ENCODE data around the gene TCF20. TPM values are rescaled to one million over a fixed set of nuclear protein-coding genes. Genes with fewer than 3 reads are reported as not detected.

TCF20 gene
- polyA plus RNA-seq, 1 of the 3 experiments (the other 2 are of a cell fraction) = 8.5 TPM

DNA sequence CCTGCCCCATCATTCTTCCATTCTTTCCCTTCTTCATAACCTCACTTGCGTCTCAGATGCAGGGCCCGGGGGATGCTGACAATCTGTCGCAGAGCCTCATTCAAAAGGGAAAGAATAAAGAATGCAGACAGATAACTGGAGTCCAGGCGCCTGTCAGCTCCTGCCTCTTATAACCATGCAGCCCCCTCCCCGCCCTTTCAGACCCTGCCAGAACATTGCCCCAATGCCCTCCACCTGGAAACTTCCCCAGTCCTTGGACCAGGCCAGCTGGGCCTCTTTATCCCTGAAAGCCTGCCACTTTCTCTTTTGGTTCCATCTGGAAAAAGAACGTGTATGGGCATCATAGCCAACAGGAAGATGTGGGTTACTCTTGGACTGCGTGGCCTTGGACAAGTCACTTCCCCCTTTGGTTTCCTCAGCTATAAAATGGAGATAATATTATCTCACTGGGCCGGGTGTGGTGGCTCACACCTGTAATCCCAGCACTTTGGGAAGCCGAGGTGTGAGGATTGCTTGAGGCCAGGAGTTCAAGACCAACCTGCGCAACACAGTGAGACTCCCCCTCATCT is 2.1 kb upstream of the TCF20 start:
- TF ChIP-seq, protein P1, sequence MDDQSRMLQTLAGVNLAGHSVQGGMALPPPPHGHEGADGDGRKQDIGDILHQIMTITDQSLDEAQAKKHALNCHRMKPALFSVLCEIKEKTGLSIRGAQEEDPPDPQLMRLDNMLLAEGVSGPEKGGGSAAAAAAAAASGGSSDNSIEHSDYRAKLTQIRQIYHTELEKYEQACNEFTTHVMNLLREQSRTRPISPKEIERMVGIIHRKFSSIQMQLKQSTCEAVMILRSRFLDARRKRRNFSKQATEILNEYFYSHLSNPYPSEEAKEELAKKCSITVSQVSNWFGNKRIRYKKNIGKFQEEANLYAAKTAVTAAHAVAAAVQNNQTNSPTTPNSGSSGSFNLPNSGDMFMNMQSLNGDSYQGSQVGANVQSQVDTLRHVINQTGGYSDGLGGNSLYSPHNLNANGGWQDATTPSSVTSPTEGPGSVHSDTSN (IDR thresholded peaks at IDR 0.05) = no peak
- TF ChIP-seq MAX (IDR thresholded peaks at IDR 0.05; ENCODE audit: low read depth) = no peak
- TF ChIP-seq FOXM1 (IDR thresholded peaks at IDR 0.05; ENCODE audit: low read depth) = no peak
- TF ChIP-seq TCF12 (IDR thresholded peaks at IDR 0.05) = no peak
- TF ChIP-seq, protein P2, sequence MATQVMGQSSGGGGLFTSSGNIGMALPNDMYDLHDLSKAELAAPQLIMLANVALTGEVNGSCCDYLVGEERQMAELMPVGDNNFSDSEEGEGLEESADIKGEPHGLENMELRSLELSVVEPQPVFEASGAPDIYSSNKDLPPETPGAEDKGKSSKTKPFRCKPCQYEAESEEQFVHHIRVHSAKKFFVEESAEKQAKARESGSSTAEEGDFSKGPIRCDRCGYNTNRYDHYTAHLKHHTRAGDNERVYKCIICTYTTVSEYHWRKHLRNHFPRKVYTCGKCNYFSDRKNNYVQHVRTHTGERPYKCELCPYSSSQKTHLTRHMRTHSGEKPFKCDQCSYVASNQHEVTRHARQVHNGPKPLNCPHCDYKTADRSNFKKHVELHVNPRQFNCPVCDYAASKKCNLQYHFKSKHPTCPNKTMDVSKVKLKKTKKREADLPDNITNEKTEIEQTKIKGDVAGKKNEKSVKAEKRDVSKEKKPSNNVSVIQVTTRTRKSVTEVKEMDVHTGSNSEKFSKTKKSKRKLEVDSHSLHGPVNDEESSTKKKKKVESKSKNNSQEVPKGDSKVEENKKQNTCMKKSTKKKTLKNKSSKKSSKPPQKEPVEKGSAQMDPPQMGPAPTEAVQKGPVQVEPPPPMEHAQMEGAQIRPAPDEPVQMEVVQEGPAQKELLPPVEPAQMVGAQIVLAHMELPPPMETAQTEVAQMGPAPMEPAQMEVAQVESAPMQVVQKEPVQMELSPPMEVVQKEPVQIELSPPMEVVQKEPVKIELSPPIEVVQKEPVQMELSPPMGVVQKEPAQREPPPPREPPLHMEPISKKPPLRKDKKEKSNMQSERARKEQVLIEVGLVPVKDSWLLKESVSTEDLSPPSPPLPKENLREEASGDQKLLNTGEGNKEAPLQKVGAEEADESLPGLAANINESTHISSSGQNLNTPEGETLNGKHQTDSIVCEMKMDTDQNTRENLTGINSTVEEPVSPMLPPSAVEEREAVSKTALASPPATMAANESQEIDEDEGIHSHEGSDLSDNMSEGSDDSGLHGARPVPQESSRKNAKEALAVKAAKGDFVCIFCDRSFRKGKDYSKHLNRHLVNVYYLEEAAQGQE (IDR thresholded peaks at IDR 0.05; ENCODE audit: low read depth, low read length) = no peak
- no peak overlapping the region for H3K4me3 ChIP-seq (ENCODE audit: low read depth in 2 of 2, low read length in 1 of 2)
- no peak overlapping the region for H2AFZ ChIP-seq (ENCODE audit: low read depth)
- 95% methylated on average over 9 of the region's 10 CpGs for WGBS (ENCODE audit: low lambda C conversion rate)
- H3K4me1 ChIP-seq (ENCODE audit: control insufficient read depth in 1 of 2, insufficient read depth in 2 of 2, low read depth in 1 of 2, low read length in 1 of 2) = peaks cover 0 to 2% of the 10 kb centered on the region in 2 experiments; a peak in 2 of 4 replicates
- H3K9me2 ChIP-seq = no peaks in the 10 kb centered on the region
- H4K20me1 ChIP-seq (ENCODE audit: insufficient read depth) = peaks cover 14% of the 10 kb centered on the region
- CTCF ChIA-PET = interaction anchor here (1.6 to 1.7 kb wide), 2 partner anchors 15 to 103 kb away, joined by 4 to 5 read pairs; no protein-coding TSS in a partner anchor
- no peaks in the 10 kb centered on the region for H3K9me3 ChIP-seq
- H3K4me2 ChIP-seq = no peak overlapping the region
- no peak for DNase-seq
- H3F3A ChIP-seq (replicated peaks; ENCODE audit: insufficient read depth) = peaks cover 3% of the 10 kb centered on the region
- no peak overlapping the region for H3K9ac ChIP-seq
- H3K79me2 ChIP-seq (ENCODE audit: insufficient read depth) = peaks cover 23% of the 10 kb centered on the region
- POLR2A ChIA-PET = no interaction called here
- H3K36me3 ChIP-seq (replicated peaks in 1 of 2; ENCODE audit: control insufficient read depth in 1 of 2, insufficient read depth in 2 of 2, low read length in 1 of 2) = no peaks in the 10 kb centered on the region
- H3K27ac ChIP-seq (ENCODE audit: low read depth in 2 of 2, low read length in 1 of 2) = no peak overlapping the region
- H3K27me3 ChIP-seq (ENCODE audit: insufficient read depth) = no peaks in the 10 kb centered on the region

GRCh38 chr22:42271906-42272305 is 1.5 kb upstream of the TCF20 start:
- Histone ChIP-seq H3K9me2 (no peaks in the 10 kb centered on the region), H3K4me1 (ENCODE audit: control insufficient read depth in 1 of 2, insufficient read depth in 2 of 2, low read depth in 1 of 2, low read length in 1 of 2) (peaks cover 0 to 2% of the 10 kb centered on the region in 2 experiments; a peak in 2 of 4 replicates), H3K4me3 (ENCODE audit: low read depth in 2 of 2, low read length in 1 of 2) (no peak overlapping the region), H3F3A (replicated peaks; ENCODE audit: insufficient read depth) (peaks cover 3% of the 10 kb centered on the region), H3K79me2 (ENCODE audit: insufficient read depth) (peaks cover 29% of the 10 kb centered on the region), H3K27ac (ENCODE audit: low read depth in 2 of 2, low read length in 1 of 2) (no peak overlapping the region), H3K4me2 (no peak overlapping the region), H3K27me3 (ENCODE audit: insufficient read depth) (no peaks in the 10 kb centered on the region), H3K9ac (no peak overlapping the region), H2AFZ (ENCODE audit: low read depth) (no peak overlapping the region), H3K9me3 (no peaks in the 10 kb centered on the region), H4K20me1 (ENCODE audit: insufficient read depth) (peaks cover 20% of the 10 kb centered on the region), H3K36me3 (replicated peaks in 1 of 2; ENCODE audit: control insufficient read depth in 1 of 2, insufficient read depth in 2 of 2, low read length in 1 of 2) (no peaks in the 10 kb centered on the region)
- ChIA-PET CTCF (interaction anchor here (1.6 to 1.7 kb wide), 2 partner anchors 16 to 103 kb away, joined by 4 to 5 read pairs; no protein-coding TSS in a partner anchor), POLR2A (no interaction called here)
- DNase-seq = no peak
- 100% methylated on average over 2 of the region's 2 CpGs for WGBS (ENCODE audit: low lambda C conversion rate)
- TF ChIP-seq JUND (IDR thresholded peaks at IDR 0.05) (no peak), SMC3 (IDR thresholded peaks at IDR 0.05; ENCODE audit: low read depth, low read length) (no peak), TAF1 (IDR thresholded peaks at IDR 0.05; ENCODE audit: borderline replicate concordance, low read depth, low read length) (no peak), EZH2phosphoT487 (IDR thresholded peaks at IDR 0.05; ENCODE audit: borderline replicate concordance, low read depth) (no peak), NRF1 (IDR thresholded peaks at IDR 0.05; ENCODE audit: low read depth, low read length) (no peak), IRF3 (IDR thresholded peaks at IDR 0.05; ENCODE audit: low read depth, low read length) (no peak), POLR2AphosphoS5 (IDR thresholded peaks at IDR 0.05; ENCODE audit: low read depth, low read length) (no peak), RAD21 (IDR thresholded peaks at IDR 0.05; ENCODE audit: low read length) (no peak), RCOR1 (IDR thresholded peaks at IDR 0.05; ENCODE audit: low read length) (no peak), GATA2 (CRISPR knock-in tag; IDR thresholded peaks at IDR 0.05) (no peak), CHD2 (IDR thresholded peaks at IDR 0.05; ENCODE audit: low read length, partially characterized antibody) (no peak), FOXM1 (IDR thresholded peaks at IDR 0.05; ENCODE audit: low read depth) (no peak), ELF1 (IDR thresholded peaks at IDR 0.05) (no peak), USF1 (IDR thresholded peaks at IDR 0.05; ENCODE audit: borderline replicate concordance, low read depth) (no peak), MAX (IDR thresholded peaks at IDR 0.05; ENCODE audit: low read depth) (no peak)
- TF ChIP-seq, protein P3, sequence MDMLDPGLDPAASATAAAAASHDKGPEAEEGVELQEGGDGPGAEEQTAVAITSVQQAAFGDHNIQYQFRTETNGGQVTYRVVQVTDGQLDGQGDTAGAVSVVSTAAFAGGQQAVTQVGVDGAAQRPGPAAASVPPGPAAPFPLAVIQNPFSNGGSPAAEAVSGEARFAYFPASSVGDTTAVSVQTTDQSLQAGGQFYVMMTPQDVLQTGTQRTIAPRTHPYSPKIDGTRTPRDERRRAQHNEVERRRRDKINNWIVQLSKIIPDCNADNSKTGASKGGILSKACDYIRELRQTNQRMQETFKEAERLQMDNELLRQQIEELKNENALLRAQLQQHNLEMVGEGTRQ (IDR thresholded peaks at IDR 0.05; ENCODE audit: borderline replicate concordance, low read depth, low read length) = no peak

Measured in SK-N-SH (cell line).